ENCODE measurements around the gene SHB. TPM values are rescaled to one million over a fixed set of nuclear protein-coding genes. Genes with fewer than 3 reads are reported as not detected.

The SHB gene
- total and polyA plus RNA-seq, 2 of the 13 experiments (the other 11 are each of a cell fraction or from before 2014, with no cell fraction given), result 19.4 to 20.7 TPM

- TF ChIP-seq ZNF460 (CRISPR knock-in tag; IDR thresholded peaks at IDR 0.05; ENCODE audit: borderline replicate concordance) (no peak), ARNT2 (CRISPR knock-in tag; IDR thresholded peaks at IDR 0.05; ENCODE audit: low read depth) (no peak), HOMEZ (CRISPR knock-in tag; IDR thresholded peaks at IDR 0.05; ENCODE audit: low read depth) (no peak), ZBTB10 (CRISPR knock-in tag; IDR thresholded peaks at IDR 0.05; ENCODE audit: borderline replicate concordance) (no peak)
Measured at GRCh38 chr9:37956423-37956820, 112.6 kb downstream of the SHB start (continued).

DNA sequence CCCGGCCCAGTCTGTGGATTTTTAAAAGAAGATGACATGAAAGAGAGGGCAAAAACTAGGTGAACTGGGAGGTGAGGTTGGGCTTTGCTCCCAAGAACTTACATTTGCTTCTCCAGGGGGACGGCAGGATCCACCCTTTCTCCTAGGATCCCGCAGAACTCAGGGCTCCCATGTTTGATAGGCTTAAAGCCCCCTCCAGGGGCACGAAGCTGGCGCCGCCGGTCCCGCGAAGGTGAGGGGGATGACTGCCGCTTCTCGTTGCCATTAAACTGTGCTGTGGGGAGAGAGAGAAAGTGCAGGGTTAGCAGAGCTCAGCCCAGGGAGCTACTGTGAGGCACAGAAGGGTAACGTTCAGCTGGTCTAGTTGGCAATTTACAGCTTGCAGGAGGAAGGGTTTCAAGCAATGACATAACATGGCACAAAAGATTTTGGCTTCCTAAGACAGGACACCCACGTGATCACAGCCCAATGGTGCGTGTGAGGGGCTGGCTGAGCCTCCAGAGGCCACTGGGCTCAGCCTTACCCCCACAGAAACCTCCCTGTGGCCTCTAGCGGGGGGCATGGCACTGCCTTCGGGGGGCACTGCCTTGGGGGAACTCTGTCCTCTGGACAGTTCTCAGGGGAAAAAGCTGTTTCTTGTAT is 113.1 kb downstream of the SHB start:
- DNase-seq (ENCODE audit: low spot score) (no peak), FAIRE-seq (no peak), ATAC-seq (no peak)
- ChIA-PET POLR2A (no interaction called here), CTCF (ENCODE audit: low intra/inter-chr PET ratio, low total read pairs) (no interaction called here)
- Histone ChIP-seq H3K4me2 (ENCODE audit: low read depth, low read length) (no peak overlapping the region), H3K4me3 (replicated peaks in 1 of 3; ENCODE audit: insufficient read depth in 1 of 3, low read depth in 2 of 3, low read length in 3 of 3) (no peak overlapping the region), H3K27me3 (ENCODE audit: control insufficient read depth in 1 of 2, insufficient read depth in 2 of 2, low read length in 2 of 2) (no peaks in the 10 kb centered on the region), H3K36me3 (replicated peaks in 1 of 2; ENCODE audit: control insufficient read depth in 1 of 2, insufficient read depth in 2 of 2, low read length in 2 of 2) (peaks cover 46 to 99% of the 10 kb centered on the region in 2 experiments), H3K9me3 (ENCODE audit: low read length) (no peaks in the 10 kb centered on the region), H3K4me1 (ENCODE audit: insufficient read depth, low read length) (peaks cover 30% of the 10 kb centered on the region), H3K79me2 (ENCODE audit: insufficient read depth, low read length) (peaks cover 2% of the 10 kb centered on the region), H4K20me1 (ENCODE audit: insufficient read depth, low read length) (peaks cover 34% of the 10 kb centered on the region; the same call in 1 of the 2 replicates), H2AFZ (ENCODE audit: low read length) (no peak overlapping the region), H3K9ac (ENCODE audit: insufficient read depth, low read depth, low read length) (no peak overlapping the region), H3K27ac (ENCODE audit: extremely low read length, insufficient read depth, low read length) (no peak overlapping the region)
- TF ChIP-seq, protein P1, sequence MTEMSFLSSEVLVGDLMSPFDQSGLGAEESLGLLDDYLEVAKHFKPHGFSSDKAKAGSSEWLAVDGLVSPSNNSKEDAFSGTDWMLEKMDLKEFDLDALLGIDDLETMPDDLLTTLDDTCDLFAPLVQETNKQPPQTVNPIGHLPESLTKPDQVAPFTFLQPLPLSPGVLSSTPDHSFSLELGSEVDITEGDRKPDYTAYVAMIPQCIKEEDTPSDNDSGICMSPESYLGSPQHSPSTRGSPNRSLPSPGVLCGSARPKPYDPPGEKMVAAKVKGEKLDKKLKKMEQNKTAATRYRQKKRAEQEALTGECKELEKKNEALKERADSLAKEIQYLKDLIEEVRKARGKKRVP (CRISPR knock-in tag; IDR thresholded peaks at IDR 0.05), result no peak
- no peak for TF ChIP-seq ZFP36L1 (CRISPR knock-in tag; IDR thresholded peaks at IDR 0.05)
- TF ChIP-seq, protein P2, sequence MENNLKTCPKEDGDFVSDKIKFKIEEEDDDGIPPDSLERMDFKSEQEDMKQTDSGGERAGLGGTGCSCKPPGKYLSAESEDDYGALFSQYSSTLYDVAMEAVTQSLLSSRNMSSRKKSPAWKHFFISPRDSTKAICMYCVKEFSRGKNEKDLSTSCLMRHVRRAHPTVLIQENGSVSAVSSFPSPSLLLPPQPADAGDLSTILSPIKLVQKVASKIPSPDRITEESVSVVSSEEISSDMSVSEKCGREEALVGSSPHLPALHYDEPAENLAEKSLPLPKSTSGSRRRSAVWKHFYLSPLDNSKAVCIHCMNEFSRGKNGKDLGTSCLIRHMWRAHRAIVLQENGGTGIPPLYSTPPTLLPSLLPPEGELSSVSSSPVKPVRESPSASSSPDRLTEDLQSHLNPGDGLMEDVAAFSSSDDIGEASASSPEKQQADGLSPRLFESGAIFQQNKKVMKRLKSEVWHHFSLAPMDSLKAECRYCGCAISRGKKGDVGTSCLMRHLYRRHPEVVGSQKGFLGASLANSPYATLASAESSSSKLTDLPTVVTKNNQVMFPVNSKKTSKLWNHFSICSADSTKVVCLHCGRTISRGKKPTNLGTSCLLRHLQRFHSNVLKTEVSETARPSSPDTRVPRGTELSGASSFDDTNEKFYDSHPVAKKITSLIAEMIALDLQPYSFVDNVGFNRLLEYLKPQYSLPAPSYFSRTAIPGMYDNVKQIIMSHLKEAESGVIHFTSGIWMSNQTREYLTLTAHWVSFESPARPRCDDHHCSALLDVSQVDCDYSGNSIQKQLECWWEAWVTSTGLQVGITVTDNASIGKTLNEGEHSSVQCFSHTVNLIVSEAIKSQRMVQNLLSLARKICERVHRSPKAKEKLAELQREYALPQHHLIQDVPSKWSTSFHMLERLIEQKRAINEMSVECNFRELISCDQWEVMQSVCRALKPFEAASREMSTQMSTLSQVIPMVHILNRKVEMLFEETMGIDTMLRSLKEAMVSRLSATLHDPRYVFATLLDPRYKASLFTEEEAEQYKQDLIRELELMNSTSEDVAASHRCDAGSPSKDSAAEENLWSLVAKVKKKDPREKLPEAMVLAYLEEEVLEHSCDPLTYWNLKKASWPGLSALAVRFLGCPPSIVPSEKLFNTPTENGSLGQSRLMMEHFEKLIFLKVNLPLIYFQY (CRISPR knock-in tag; IDR thresholded peaks at IDR 0.05; ENCODE audit: borderline replicate concordance), result no peak
- no peak for TF ChIP-seq CHCHD3 (CRISPR knock-in tag; IDR thresholded peaks at IDR 0.05)
- peak; percentile 95 for TF ChIP-seq RBM22 (optimal IDR thresholded peaks at IDR 0.05; ENCODE audit: low read length)
- 97% methylated on average over 15 of the region's 16 CpGs for WGBS (ENCODE audit: low lambda C conversion rate)
- BruUV-seq (replicated peaks), result no TSS peak
- in situ Hi-C loops (cut with HindIII; ENCODE audit: extremely low pct_ligation_motif_present, low pct_unique_long_range_greater_than_20kb) (no loop called here), intact Hi-C loops (cut with micrococcal nuclease; ENCODE audit: unreplicated experiment) (no loop called here)

All from HepG2 (cell line).